Osteoblast (primary cell): ENCODE results near the gene RPRD1B. TPM values are rescaled to one million over a fixed set of nuclear protein-coding genes. Genes with fewer than 3 reads are reported as not detected.

ENCODE experiments used
- DNase-seq: peaks from one replicate; pipeline ENCODE4 v3.0.0; 2011; ENCODE audit warnings: low spot score, mixed read lengths; ENCODE audit not compliant: insufficient read length; ENCODE audit errors: missing footprints
- H2AFZ ChIP-seq: 2 replicates; pipeline ENCODE4 v1.6.0; 2011; ENCODE audit warnings: mild to moderate bottlenecking, low read length
- H3K27ac ChIP-seq: 2 replicates; pipeline ENCODE4 v1.5.1; 2011; ENCODE audit warnings: mild to moderate bottlenecking, low read depth, low read length, moderate library complexity
- H3K27me3 ChIP-seq: 2 replicates; pipeline ENCODE4 v1.6.0; 2012; ENCODE audit warnings: mild to moderate bottlenecking, control low read depth, inconsistent platforms, low read length, moderate library complexity; ENCODE audit not compliant: insufficient read depth
- H3K36me3 ChIP-seq: 2 replicates; pipeline ENCODE4 v1.5.1; 2011; ENCODE audit warnings: mild to moderate bottlenecking, low read length, control low read depth, moderate library complexity; ENCODE audit not compliant: insufficient read depth
- H3K4me1 ChIP-seq: 2 replicates; pipeline ENCODE4 v1.5.1; 2011; ENCODE audit warnings: mild to moderate bottlenecking, low read length, control low read depth, moderate library complexity; ENCODE audit not compliant: insufficient read depth
- H3K4me2 ChIP-seq: 2 replicates; pipeline ENCODE4 v1.6.0; 2011; ENCODE audit warnings: mild to moderate bottlenecking, low read length; ENCODE audit not compliant: insufficient read depth
- H3K4me3 ChIP-seq: fragments of 200-600 bp; sonication (generic); 3 replicates; pipeline ENCODE4 v1.5.1; 2012; ENCODE audit warnings: mild to moderate bottlenecking, low read length, inconsistent platforms; ENCODE audit not compliant: insufficient read depth
- H3K79me2 ChIP-seq: 2 replicates; pipeline ENCODE4 v1.6.0; 2012; ENCODE audit warnings: mild to moderate bottlenecking, low read length, control low read depth, inconsistent platforms; ENCODE audit not compliant: insufficient read depth
- H3K9me3 ChIP-seq: 2 replicates; pipeline ENCODE4 v1.5.1; 2011; ENCODE audit warnings: low read depth, low read length, control low read depth
- H4K20me1 ChIP-seq: 2 replicates; pipeline ENCODE4 v1.6.0; 2012; ENCODE audit warnings: mild to moderate bottlenecking, low read length, control low read depth; ENCODE audit not compliant: insufficient read depth
- CTCF ChIP-seq: IDR thresholded peaks from 2 replicates; pipeline ENCODE4 v1.5.1; 2011; ENCODE audit warnings: mild to moderate bottlenecking, low read depth, low read length, moderate library complexity; ENCODE audit errors: extremely low read depth
- total RNA-seq: library from RNA; depleted of rRNA; stranded (reverse); fragments of >200 nt; gene quantifications from 2 replicates; pipeline ENCODE4 v1.2.3, GENCODE V29; 2012

The RPRD1B gene
- total RNA-seq, 1 donor: 29.3 TPM

DNA sequence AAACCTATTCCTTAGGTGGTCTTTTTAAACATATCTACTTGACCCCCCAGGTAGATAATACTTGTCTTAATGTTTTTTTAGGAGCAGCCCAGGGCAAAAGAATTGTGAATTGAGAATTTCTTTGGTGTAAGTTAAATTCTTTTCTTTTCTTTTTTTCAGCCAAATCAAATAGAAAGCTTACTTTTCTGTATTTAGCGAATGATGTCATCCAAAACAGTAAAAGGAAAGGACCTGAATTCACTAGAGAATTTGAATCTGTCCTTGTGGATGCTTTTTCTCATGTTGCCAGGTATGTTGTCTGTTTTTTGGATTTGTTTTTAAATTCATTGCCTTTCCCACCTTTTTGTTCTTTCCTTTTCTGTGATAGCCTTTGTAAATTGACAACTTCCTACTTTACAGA lies 6.7 kb downstream of the RPRD1B start:
- H3K9me3 ChIP-seq: no peaks in the 10 kb centered on the region
- peaks cover 40% of the 10 kb centered on the region for H3K36me3 ChIP-seq
- TF ChIP-seq CTCF: no peak
- H3K4me2 ChIP-seq: no peak overlapping the region
- DNase-seq: no peak
- no peaks in the 10 kb centered on the region for H3K27me3 ChIP-seq
- peaks cover 9% of the 10 kb centered on the region for H3K4me1 ChIP-seq
- H2AFZ ChIP-seq: no peak overlapping the region
- H3K27ac ChIP-seq: no peak overlapping the region
- peaks cover 76% of the 10 kb centered on the region for H3K79me2 ChIP-seq
- peaks cover 25% of the 10 kb centered on the region for H4K20me1 ChIP-seq
- no peak overlapping the region for H3K4me3 ChIP-seq

- Histone ChIP-seq H3K27ac (peak overlapping the region; percentile 70), H3K4me1 (peaks cover 16% of the 10 kb centered on the region), H3K36me3 (peaks cover 41% of the 10 kb centered on the region), H4K20me1 (peaks cover 35% of the 10 kb centered on the region), H3K4me2 (no peak overlapping the region), H3K9me3 (no peaks in the 10 kb centered on the region), H3K79me2 (peaks cover 75% of the 10 kb centered on the region), H3K27me3 (no peaks in the 10 kb centered on the region), H2AFZ (no peak overlapping the region), H3K4me3 (no peak overlapping the region)
- DNase-seq: peak; percentile 90
- TF ChIP-seq CTCF: peak; percentile 45
These were observed 10.2 kb downstream of the RPRD1B start for GRCh38 chr20:38043512-38044300.

GRCh38 chr20:38044685-38045084 lies 11.1 kb downstream of the RPRD1B start:
- Histone ChIP-seq H3K36me3 (peaks cover 41% of the 10 kb centered on the region), H4K20me1 (peaks cover 36% of the 10 kb centered on the region), H3K9me3 (no peaks in the 10 kb centered on the region), H3K4me1 (peaks cover 18% of the 10 kb centered on the region), H3K79me2 (peaks cover 68% of the 10 kb centered on the region), H3K4me2 (no peak overlapping the region), H3K27me3 (no peaks in the 10 kb centered on the region), H3K4me3 (no peak overlapping the region), H2AFZ (no peak overlapping the region), H3K27ac (peak overlapping the region; percentile 3)
- DNase-seq: no peak
- TF ChIP-seq CTCF: no peak

DNA sequence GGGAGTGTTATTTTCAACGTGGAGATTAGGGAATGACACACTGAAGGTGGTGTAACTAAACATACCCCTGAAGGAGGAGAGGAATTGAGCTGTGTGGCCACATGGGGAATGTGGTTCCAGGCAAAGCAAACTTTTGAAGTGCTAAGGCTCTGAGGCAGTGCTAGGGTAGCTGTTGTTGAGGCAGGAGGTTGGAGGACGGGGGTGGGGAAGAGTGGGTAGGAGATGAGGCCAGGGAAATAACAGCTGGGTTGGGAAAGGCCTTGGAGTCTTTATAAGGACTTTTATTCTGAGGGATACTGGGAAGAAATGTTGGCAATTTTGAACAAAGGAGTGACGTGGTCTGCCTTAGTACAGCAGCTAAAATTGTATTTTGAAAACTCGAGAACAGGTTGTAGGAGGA lies 13.0 kb downstream of the RPRD1B start:
- Histone ChIP-seq H3K27me3 (no peaks in the 10 kb centered on the region), H4K20me1 (peaks cover 48% of the 10 kb centered on the region), H3K36me3 (peaks cover 27% of the 10 kb centered on the region), H3K4me3 (no peak overlapping the region), H3K4me2 (no peak overlapping the region), H3K79me2 (peaks cover 64% of the 10 kb centered on the region), H2AFZ (no peak overlapping the region), H3K27ac (no peak overlapping the region), H3K4me1 (peaks cover 31% of the 10 kb centered on the region), H3K9me3 (no peaks in the 10 kb centered on the region)
- no peak for TF ChIP-seq CTCF
- DNase-seq: no peak
